Stomach (tissue), 9 donors: Measurements from ENCODE around the gene EGFR. TPM values are rescaled to one million over a fixed set of nuclear protein-coding genes. Genes with fewer than 3 reads are reported as not detected.

Experiments
- DNase-seq, 2 donors: peaks; one replicate each; pipeline versions ENCODE4 v3.0.0 to v3.0.0-alpha.2; 2013 to 2019
- H3K27ac ChIP-seq, 5 donors: fragments of 200-600 bp in 4 of 5; sonication (generic) in 4 of 5; one replicate each; pipeline ENCODE4 v1.5.1; 2013 to 2019; ENCODE audit warnings: mild to moderate bottlenecking in 1 of 5, moderate library complexity in 1 of 5
- H3K27me3 ChIP-seq, 3 donors: fragments of 200-600 bp; sonication (generic); one replicate each; pipeline ENCODE4 v1.5.1; 2017 to 2019; ENCODE audit warnings: mixed run types in 1 of 3
- H3K36me3 ChIP-seq, 4 donors: fragments of 200-600 bp; sonication (generic); 1 replicate in 3 of 4; 2 replicates in 1 of 4; pipeline ENCODE4 v1.5.1; 2016 to 2019
- H3K4me1 ChIP-seq, 4 donors: fragments of 200-600 bp; sonication (generic); one replicate each; pipeline ENCODE4 v1.5.1; 2016 to 2019
- H3K4me3 ChIP-seq, 4 donors: fragments of 200-600 bp; sonication (generic) in 3 of 4; one replicate each; pipeline ENCODE4 v1.5.1; 2016 to 2019; ENCODE audit warnings: mild to moderate bottlenecking in 1 of 4
- H3K9me3 ChIP-seq, 4 donors: fragments of 200-600 bp; sonication (generic); one replicate each; pipeline ENCODE4 v1.5.1; 2016 to 2019
- CTCF ChIP-seq, 7 experiments: fragments of 450-650 bp in 4 of 7; fragments of 200-600 bp in 3 of 7; sonication (generic) in 3 of 7; IDR thresholded peaks; one replicate each; pipeline ENCODE4 v1.5.1; 2016 to 2019; ENCODE audit warnings: antibody characterized with exemption in 7 of 7, control low read depth in 2 of 7, mild to moderate bottlenecking in 1 of 7
- EP300 ChIP-seq: sonication (generic); formaldehyde crosslinking; IDR thresholded peaks from one replicate; pipeline ENCODE4 v1.6.1; 2017; ENCODE audit warnings: antibody characterized with exemption
- POLR2A ChIP-seq, 4 donors: fragments of 450-650 bp; IDR thresholded peaks; one replicate each; pipeline ENCODE4 v1.6.1; 2016; ENCODE audit warnings: antibody characterized with exemption in 4 of 4, control low read depth in 2 of 4, mild to moderate bottlenecking in 1 of 4, moderate library complexity in 1 of 4
- POLR2AphosphoS5 ChIP-seq, 3 donors: sonication (generic); formaldehyde crosslinking; IDR thresholded peaks; one replicate each; pipeline ENCODE4 v1.6.1; 2016; ENCODE audit warnings: antibody characterized with exemption in 3 of 3
- WGBS, 5 donors: extraction: QIAGEN DNeasy Blood & Tissue Kit in 3 of 5; methylation state at CpG; one replicate each; pipeline versions ENCODE4 v1.1.5 to v1.1.7; 2013 to 2018; 5-methylcytosine and 5-hydroxymethylcytosine counted together
- intact Hi-C: fragments of 100-400 bp; cut with DNase I; formaldehyde crosslinking; loops from one replicate; pipeline ENCODE4 v1.15.1; 2023; ENCODE audit warnings: low total_unique reads
- polyA plus RNA-seq, 3 donors: library from polyadenylated mRNA; stranded (reverse); fragments of 200-250 nt; gene quantifications; one replicate each; pipeline ENCODE4 v1.2.3, GENCODE V29; 2013
- total RNA-seq, 5 donors: library from RNA; depleted of rRNA; stranded (reverse); fragments of >200 nt; gene quantifications; one replicate each; pipeline versions ENCODE4 v1.1.0 to v1.2.3, GENCODE V29; 2014 to 2016
- donor health status: healthy with polysubstance abuse.
- donor health status: Bipolar disorder and iron deficiency.
- donor health status: healthy.

Gene EGFR
- total and polyA plus RNA-seq, 8 donors, result 3.4 to 43.4 (median 32.6) TPM

DNA sequence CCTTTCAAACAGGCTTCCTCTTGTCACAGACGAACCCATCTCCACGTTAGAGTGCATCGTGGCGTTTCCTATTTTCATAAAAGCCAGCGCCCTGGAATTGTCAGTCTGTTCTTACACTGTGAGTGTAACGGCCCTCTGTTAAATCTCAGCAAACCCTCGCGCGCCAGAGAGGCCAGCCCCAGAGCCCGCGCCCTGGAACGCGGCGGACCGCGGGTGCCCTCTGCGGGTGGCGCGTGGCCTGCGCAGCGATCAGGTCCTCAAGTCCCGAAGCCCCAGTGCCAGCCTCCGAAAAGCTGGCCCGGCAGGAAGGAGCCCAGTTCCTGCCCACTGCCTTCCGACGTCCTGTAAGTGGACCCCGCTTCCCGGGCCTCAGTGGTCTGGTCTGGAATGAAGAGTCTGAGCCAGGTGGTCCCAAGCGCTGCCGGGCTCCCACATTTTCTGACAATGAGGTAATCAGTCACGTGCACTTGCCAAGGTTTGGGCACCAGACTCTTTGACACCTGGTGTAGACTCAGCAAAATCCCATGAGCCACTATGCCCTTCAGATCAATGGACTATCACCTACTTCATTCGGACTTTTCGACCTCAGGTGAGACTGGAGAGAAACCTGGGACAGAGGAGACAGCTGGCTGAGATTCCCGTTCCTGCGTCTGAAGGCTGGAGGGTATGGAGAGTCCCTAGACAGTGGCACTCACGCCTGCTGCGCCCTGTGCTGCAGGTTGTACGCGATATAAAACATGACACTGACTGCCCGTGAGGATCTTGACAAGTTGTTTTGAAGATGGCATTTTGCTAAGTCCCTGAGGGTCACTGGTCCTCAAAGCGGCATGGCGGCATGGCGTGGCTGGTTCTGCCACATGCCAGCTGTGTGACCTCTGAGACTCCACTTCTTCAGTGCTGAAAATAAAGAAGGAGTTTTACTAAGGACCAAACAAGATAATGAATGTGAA is 237.0 kb downstream of the EGFR start:
- peak overlapping the region; percentile 48 to 74 (median 67) for H3K4me3 ChIP-seq
- 21 to 36% (median 23%) methylated on average over 28 to 43 of the region's 43 CpGs for WGBS, 5 donors
- intact Hi-C loops, result loop anchor here (10.0 kb wide), 1 partner anchor 241 kb away; the partner anchor contains the start of gene EGFR
- H3K9me3 ChIP-seq, result no peaks in the 10 kb centered on the region
- H3K27me3 ChIP-seq, result peaks cover 0 to 50% (median 17%) of the 10 kb centered on the region in 3 donors
- H3K27ac ChIP-seq, result peak overlapping the region in 3 of 5 donors; percentile 3 to 78 (median 46)
- DNase-seq, result peak; percentile 90 to 95
- H3K4me1 ChIP-seq, result peaks cover 11 to 22% (median 20%) of the 10 kb centered on the region in 4 donors
- no peaks in the 10 kb centered on the region for H3K36me3 ChIP-seq
- TF ChIP-seq CTCF (IDR thresholded peaks at IDR 0.05) (peak in 5 of 7 experiments; percentile 72 to 94 (median 84)), EP300 (no peak), POLR2AphosphoS5 (IDR thresholded peaks at IDR 0.05) (peak in 1 of 3 donors; percentile 28), POLR2A (IDR thresholded peaks at IDR 0.05) (no peak)

DNA sequence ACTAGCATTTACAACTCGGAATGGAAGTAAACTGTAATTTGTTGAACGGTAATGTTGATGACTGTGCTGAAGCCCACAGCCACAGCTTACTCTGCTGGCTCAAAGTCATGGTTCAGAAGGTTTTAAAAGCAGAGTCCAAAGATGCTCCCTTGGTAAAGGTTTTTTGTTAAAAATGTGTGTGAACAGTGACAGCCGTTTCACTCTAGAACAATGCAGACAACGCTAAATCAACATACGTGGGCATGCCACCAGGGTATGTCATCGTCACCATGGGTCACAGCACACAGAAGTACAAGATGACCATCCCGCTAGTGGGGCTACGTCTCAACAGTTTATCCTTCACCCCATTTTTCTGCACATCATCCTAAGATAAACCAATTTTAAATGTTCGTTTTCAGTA is 239.8 kb downstream of the EGFR start:
- Histone ChIP-seq H3K27me3 (peaks cover 0 to 46% (median 11%) of the 10 kb centered on the region in 3 donors), H3K36me3 (no peaks in the 10 kb centered on the region), H3K4me3 (no peak overlapping the region), H3K4me1 (peaks cover 11 to 22% (median 20%) of the 10 kb centered on the region in 4 donors), H3K9me3 (no peaks in the 10 kb centered on the region), H3K27ac (no peak overlapping the region)
- no peak for TF ChIP-seq EP300
- TF ChIP-seq POLR2AphosphoS5 (IDR thresholded peaks at IDR 0.05), result no peak
- intact Hi-C loops, result loop anchor here (10.0 kb wide), 1 partner anchor 244 kb away; the partner anchor contains the start of gene EGFR
- no peak for DNase-seq
- WGBS, 5 donors, result 64 to 84% (median 77%) methylated on average over 9 of the region's 9 CpGs

GRCh38 chr7:55260171-55260570 is 241.4 kb downstream of the EGFR start:
- no peaks in the 10 kb centered on the region for H3K9me3 ChIP-seq
- no peak overlapping the region for H3K27ac ChIP-seq
- DNase-seq, result no peak
- intact Hi-C loops, result no loop called here
- TF ChIP-seq POLR2A (IDR thresholded peaks at IDR 0.05), result no peak
- no peak for TF ChIP-seq EP300
- no peak for TF ChIP-seq CTCF (IDR thresholded peaks at IDR 0.05)
- no peak overlapping the region for H3K4me3 ChIP-seq
- peaks cover 4 to 9% (median 9%) of the 10 kb centered on the region in 4 donors for H3K4me1 ChIP-seq
- WGBS, 5 donors, result 72 to 88% (median 80%) methylated on average over 8 to 9 of the region's 9 CpGs
- H3K27me3 ChIP-seq, result peaks cover 0 to 32% (median 0%) of the 10 kb centered on the region in 3 donors
- no peaks in the 10 kb centered on the region for H3K36me3 ChIP-seq

GRCh38 chr7:55260676-55261385 is 242.0 kb downstream of the EGFR start:
- Histone ChIP-seq H3K36me3 (no peaks in the 10 kb centered on the region), H3K9me3 (no peaks in the 10 kb centered on the region), H3K27me3 (peaks cover 0 to 25% (median 0%) of the 10 kb centered on the region in 3 donors), H3K27ac (no peak overlapping the region), H3K4me1 (peaks cover 1 to 4% (median 3%) of the 10 kb centered on the region in 4 donors), H3K4me3 (no peak overlapping the region)
- 61 to 96% (median 62%) methylated on average over 3 of the region's 3 CpGs for WGBS, 5 donors
- no peak for TF ChIP-seq POLR2AphosphoS5 (IDR thresholded peaks at IDR 0.05)
- no peak for TF ChIP-seq EP300
- TF ChIP-seq CTCF (IDR thresholded peaks at IDR 0.05), result no peak
- TF ChIP-seq POLR2A (IDR thresholded peaks at IDR 0.05), result no peak
- intact Hi-C loops, result no loop called here
- DNase-seq, result no peak
